Measurements from ENCODE around the gene CRADD. TPM values are rescaled to one million over a fixed set of nuclear protein-coding genes. Genes with fewer than 3 reads are reported as not detected.

CRADD gene
- polyA plus RNA-seq, 1 of the 3 experiments (the other 2 are of a cell fraction), result 13.6 TPM

DNA sequence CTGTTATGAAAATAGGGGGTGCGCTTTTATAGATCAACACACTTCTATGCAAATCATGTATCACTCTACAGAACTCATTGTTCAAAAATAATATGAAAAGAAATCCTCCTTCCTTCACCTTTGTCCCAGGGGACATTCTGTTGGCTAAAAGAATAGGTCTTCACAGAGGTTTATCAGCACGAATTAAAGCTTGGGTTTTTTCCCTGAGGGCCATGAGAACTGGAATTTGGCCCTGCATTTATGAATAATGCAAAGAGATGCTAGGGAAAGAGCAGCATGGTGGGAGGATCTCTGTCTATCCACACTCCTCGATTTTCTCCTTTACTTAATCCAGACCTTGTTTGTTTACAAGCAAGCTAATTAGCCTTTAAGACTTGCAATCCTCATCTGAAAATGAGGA, 16.2 kb upstream of the CRADD start:
- peak overlapping the region; percentile 18; the same call in 1 of the 2 replicates for H2AFZ ChIP-seq (ENCODE audit: low read depth)
- H3K4me1 ChIP-seq (ENCODE audit: control insufficient read depth in 1 of 2, insufficient read depth in 2 of 2, low read depth in 1 of 2, low read length in 1 of 2), result no peaks in the 10 kb centered on the region

DNA sequence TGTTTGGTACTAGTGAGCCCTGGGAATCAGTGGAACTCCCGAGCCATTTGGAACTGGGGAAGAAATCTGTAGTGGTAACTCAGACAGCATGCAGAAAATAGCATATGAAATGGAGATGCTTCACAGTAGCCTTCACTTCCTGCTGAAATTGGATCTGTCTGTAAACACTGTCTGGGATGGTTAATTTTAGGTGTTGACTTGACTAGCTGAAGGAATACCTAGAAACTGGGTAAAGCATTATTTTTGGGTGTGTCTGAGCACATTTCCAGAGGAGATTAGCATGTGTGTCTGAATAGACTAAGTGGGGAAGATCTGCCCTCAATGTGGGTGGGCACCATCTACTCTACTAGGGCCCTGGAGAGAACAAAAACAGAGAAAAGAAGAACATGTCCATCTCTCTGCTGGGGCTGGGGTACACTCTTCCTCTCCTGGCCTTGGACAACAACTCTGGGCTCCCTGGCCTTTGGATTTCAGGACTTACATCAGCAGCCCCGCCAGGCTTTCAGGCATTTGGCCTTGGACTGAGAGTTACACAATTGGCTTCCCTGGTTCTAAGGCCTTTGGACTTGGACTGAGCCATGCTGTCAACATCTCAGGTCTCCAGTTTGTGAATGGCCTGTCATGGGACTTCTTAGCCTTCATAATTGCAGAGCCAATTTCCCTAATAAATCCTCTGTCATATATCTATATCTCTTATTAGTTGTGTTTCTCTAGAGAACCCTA, 14.0 kb upstream of the CRADD start:
- POLR2A ChIA-PET, result no interaction called here
- Histone ChIP-seq H3K79me2 (ENCODE audit: insufficient read depth) (no peaks in the 10 kb centered on the region), H3K4me2 (no peak overlapping the region), H3K36me3 (replicated peaks in 1 of 2; ENCODE audit: control insufficient read depth in 1 of 2, insufficient read depth in 2 of 2, low read length in 1 of 2) (no peaks in the 10 kb centered on the region), H3K27ac (ENCODE audit: low read depth in 2 of 2, low read length in 1 of 2) (no peak overlapping the region), H3K4me1 (ENCODE audit: control insufficient read depth in 1 of 2, insufficient read depth in 2 of 2, low read depth in 1 of 2, low read length in 1 of 2) (no peaks in the 10 kb centered on the region), H3K9me2 (no peaks in the 10 kb centered on the region), H2AFZ (ENCODE audit: low read depth) (no peak overlapping the region), H3K27me3 (ENCODE audit: insufficient read depth) (no peaks in the 10 kb centered on the region), H3K4me3 (ENCODE audit: low read depth in 2 of 2, low read length in 1 of 2) (no peak overlapping the region), H4K20me1 (ENCODE audit: insufficient read depth) (no peaks in the 10 kb centered on the region), H3F3A (replicated peaks; ENCODE audit: insufficient read depth) (no peaks in the 10 kb centered on the region), H3K9me3 (no peaks in the 10 kb centered on the region), H3K9ac (no peak overlapping the region)
- CTCF ChIA-PET, result interaction anchor here (1.5 kb wide), 1 partner anchor 94 kb away, joined by 3 read pairs; no protein-coding TSS in a partner anchor
- WGBS (ENCODE audit: low lambda C conversion rate), result 79% methylated on average over 1 of the region's 2 CpGs
- no peak for DNase-seq
- TF ChIP-seq TCF12 (IDR thresholded peaks at IDR 0.05) (no peak), CHD2 (IDR thresholded peaks at IDR 0.05; ENCODE audit: low read length, partially characterized antibody) (no peak), NFIC (IDR thresholded peaks at IDR 0.05; ENCODE audit: borderline replicate concordance) (no peak), MEF2A (IDR thresholded peaks at IDR 0.05; ENCODE audit: borderline replicate concordance, low read depth) (no peak), RCOR1 (IDR thresholded peaks at IDR 0.05; ENCODE audit: low read length) (no peak), RXRA (IDR thresholded peaks at IDR 0.05; ENCODE audit: borderline replicate concordance, low read depth) (no peak), EP300 (IDR thresholded peaks at IDR 0.05; ENCODE audit: borderline replicate concordance in 1 of 2, low read depth in 1 of 2, low read length in 1 of 2) (no peak), USF2 (IDR thresholded peaks at IDR 0.05; ENCODE audit: borderline replicate concordance, low read depth, low read length) (no peak), TEAD4 (IDR thresholded peaks at IDR 0.05; ENCODE audit: borderline replicate concordance, insufficient read depth) (no peak), REST (IDR thresholded peaks at IDR 0.05; ENCODE audit: low read depth, low read length) (no peak)
- TF ChIP-seq, protein P1, sequence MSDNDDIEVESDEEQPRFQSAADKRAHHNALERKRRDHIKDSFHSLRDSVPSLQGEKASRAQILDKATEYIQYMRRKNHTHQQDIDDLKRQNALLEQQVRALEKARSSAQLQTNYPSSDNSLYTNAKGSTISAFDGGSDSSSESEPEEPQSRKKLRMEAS (IDR thresholded peaks at IDR 0.05; ENCODE audit: low read depth), result no peak

More for the DNA sequence above, 16.2 kb upstream of the CRADD start:
- DNase-seq, result no peak
- Histone ChIP-seq H3K27ac (ENCODE audit: low read depth in 2 of 2, low read length in 1 of 2) (no peak overlapping the region), H3K36me3 (replicated peaks in 1 of 2; ENCODE audit: control insufficient read depth in 1 of 2, insufficient read depth in 2 of 2, low read length in 1 of 2) (no peaks in the 10 kb centered on the region), H3F3A (replicated peaks; ENCODE audit: insufficient read depth) (no peaks in the 10 kb centered on the region), H3K79me2 (ENCODE audit: insufficient read depth) (no peaks in the 10 kb centered on the region), H3K9me2 (no peaks in the 10 kb centered on the region), H4K20me1 (ENCODE audit: insufficient read depth) (no peaks in the 10 kb centered on the region), H3K27me3 (ENCODE audit: insufficient read depth) (no peaks in the 10 kb centered on the region), H3K4me3 (ENCODE audit: low read depth in 2 of 2, low read length in 1 of 2) (no peak overlapping the region), H3K9me3 (no peaks in the 10 kb centered on the region), H3K4me2 (no peak overlapping the region), H3K9ac (no peak overlapping the region)
- POLR2A ChIA-PET, result no interaction called here
- CTCF ChIA-PET, result no interaction called here
- WGBS (ENCODE audit: low lambda C conversion rate), result 50% methylated on average over 3 of the region's 3 CpGs
- TF ChIP-seq RCOR1 (IDR thresholded peaks at IDR 0.05; ENCODE audit: low read length), result no peak
- no peak for TF ChIP-seq FOSL2 (IDR thresholded peaks at IDR 0.05; ENCODE audit: borderline replicate concordance, low read depth)
- TF ChIP-seq NFIC (IDR thresholded peaks at IDR 0.05; ENCODE audit: borderline replicate concordance), result no peak
- no peak for TF ChIP-seq RAD21 (IDR thresholded peaks at IDR 0.05; ENCODE audit: low read length)
